GM12878 (cell line): ENCODE measurements around the gene METTL21C. TPM values are rescaled to one million over a fixed set of nuclear protein-coding genes. Genes with fewer than 3 reads are reported as not detected.

Experiments used
- ATAC-seq: fragments of 200-7000 bp; cut with Tn5 transposase; 3 replicates; pipeline ENCODE4 v1.9.1; 2020; ENCODE audit warnings: mild to moderate bottlenecking, moderate library complexity
- BruUV-seq: library from RNA; stranded (reverse); fragments of 400-500 nt; replicated peaks from 2 replicates; lab custom pipeline; 2021; lab: Mats Ljungman, UMichigan
- CTCF ChIA-PET: fragments of 300-600 bp; sonication (Branson Sonifier 250); formaldehyde crosslinking; extraction: SDS; loops from one replicate; lab custom pipeline; 2021; ENCODE audit warnings: inconsistent platforms; lab: Yijun Ruan, JAX
- POLR2A ChIA-PET: fragments of 350-600 bp; formaldehyde crosslinking; extraction: SDS; loops from one replicate; lab custom pipeline; 2021; ENCODE audit warnings: inconsistent platforms; lab: Charles Lee
- RAD21 ChIA-PET: fragments of 300-600 bp; sonication (Branson Sonifier 250); formaldehyde crosslinking; loops from one replicate; lab custom pipeline; 2023; ENCODE audit warnings: antibody characterized with exemption; ENCODE audit not compliant: unreplicated experiment; lab: Charles Lee
- SMC1A ChIA-PET: fragments of 300-600 bp; sonication (Branson Sonifier 250); formaldehyde crosslinking; loops from one replicate; lab custom pipeline; 2023; ENCODE audit not compliant: unreplicated experiment, uncharacterized antibody; lab: Charles Lee
- DNase-seq: peaks from one replicate; pipeline ENCODE4 v3.0.0-alpha.2; 2011; ENCODE audit warnings: low read depth, low spot score
- FAIRE-seq: peaks from 3 replicates; lab custom pipeline; 2011; peaks lifted over from hg19 to GRCh38; lab: Jason Lieb, UNC
- H2AFZ ChIP-seq: 2 replicates; pipeline ENCODE4 v1.6.0; 2011; ENCODE audit warnings: low read depth, low read length, control low read depth; ENCODE audit not compliant: control insufficient read depth
- H3K27ac ChIP-seq: 2 replicates; pipeline ENCODE4 v1.5.1; 2011; ENCODE audit warnings: control low read depth; ENCODE audit not compliant: control insufficient read depth, insufficient read depth
- H3K27me3 ChIP-seq, 2 experiments: replicated peaks in 1 of 2; 2 replicates each; pipeline versions ENCODE4 v1.6.0 to v1.6.1; 2011; ENCODE audit warnings: low read length in 1 of 2; ENCODE audit not compliant: control insufficient read depth in 2 of 2, insufficient read depth in 2 of 2
- H3K36me3 ChIP-seq, 2 experiments: 2 replicates each; pipeline ENCODE4 v1.5.1; 2011; ENCODE audit warnings: low read length in 1 of 2; ENCODE audit not compliant: control insufficient read depth in 2 of 2, insufficient read depth in 2 of 2
- H3K4me1 ChIP-seq: 2 replicates; pipeline ENCODE4 v1.6.1; 2011; ENCODE audit warnings: mild to moderate bottlenecking, low read length, moderate library complexity, mixed read lengths; ENCODE audit not compliant: control insufficient read depth, insufficient read depth
- H3K4me2 ChIP-seq: 2 replicates; pipeline ENCODE4 v1.6.0; 2011; ENCODE audit warnings: control low read depth; ENCODE audit not compliant: control insufficient read depth, insufficient read depth
- H3K4me3 ChIP-seq: fragments of 200-600 bp; sonication (generic); 2 replicates; pipeline ENCODE4 v1.5.1; 2016
- H3K79me2 ChIP-seq: 2 replicates; pipeline ENCODE4 v1.6.0; 2011; ENCODE audit warnings: low read length; ENCODE audit not compliant: control insufficient read depth, insufficient read depth
- H3K9ac ChIP-seq: 2 replicates; pipeline ENCODE4 v1.8.0; 2011; ENCODE audit warnings: low read length, control low read depth, mixed read lengths; ENCODE audit not compliant: control insufficient read depth, insufficient read depth
- H3K9me3 ChIP-seq: replicated peaks from 3 replicates; pipeline ENCODE4 v1.5.1; 2011; ENCODE audit warnings: mild to moderate bottlenecking, low read length; ENCODE audit not compliant: control insufficient read depth, insufficient read depth
- H4K20me1 ChIP-seq: 2 replicates; pipeline ENCODE4 v1.6.0; 2011; ENCODE audit not compliant: control insufficient read depth, insufficient read depth
- KAT2A ChIP-seq: conservative IDR thresholded peaks from 2 replicates; pipeline ENCODE4 v1.6.1; 2011; ENCODE audit warnings: low read depth, low read length; ENCODE audit not compliant: control insufficient read depth
- MLLT1 ChIP-seq: fragments of 450-650 bp; IDR thresholded peaks from 2 replicates; pipeline ENCODE4 v1.6.1; 2016; ENCODE audit warnings: mild to moderate bottlenecking
- PRDM15 ChIP-seq: fragments of 450-650 bp; formaldehyde crosslinking; IDR thresholded peaks from 2 replicates; pipeline ENCODE4 v1.4.0; 2020; ENCODE audit warnings: mild to moderate bottlenecking, moderate library complexity
- RAD51 ChIP-seq: fragments of 450-650 bp; IDR thresholded peaks from 2 replicates; pipeline ENCODE4 v1.6.1; 2016; ENCODE audit warnings: moderate library complexity, mild to moderate bottlenecking, inconsistent platforms
- SIX5 ChIP-seq: IDR thresholded peaks from 2 replicates; pipeline ENCODE4 v1.6.1; 2011; ENCODE audit warnings: mild to moderate bottlenecking, low read depth, low read length, moderate library complexity; ENCODE audit not compliant: severe bottlenecking
- SMARCA5 ChIP-seq: fragments of 450-650 bp; IDR thresholded peaks from 2 replicates; pipeline ENCODE4 v1.6.1; 2017; ENCODE audit warnings: mild to moderate bottlenecking
- SRF ChIP-seq, 2 experiments: IDR thresholded peaks; 2 replicates each; pipeline ENCODE4 v1.6.1; 2011; ENCODE audit warnings: low read depth in 2 of 2, low read length in 2 of 2, mild to moderate bottlenecking in 1 of 2, moderate library complexity in 1 of 2
- ZNF207 ChIP-seq: fragments of 450-650 bp; IDR thresholded peaks from 2 replicates; pipeline ENCODE4 v1.6.1; 2014; ENCODE audit warnings: antibody characterized with exemption, mild to moderate bottlenecking, borderline replicate concordance
- ZNF24 ChIP-seq: fragments of 450-650 bp; IDR thresholded peaks from 2 replicates; pipeline ENCODE4 v1.6.1; 2017; ENCODE audit warnings: antibody characterized with exemption, mild to moderate bottlenecking
- WGBS: methylation state at CpG from one replicate; pipeline ENCODE4 v1.1.6; 2016; ENCODE audit warnings: low lambda C conversion rate; ENCODE audit not compliant: insufficient replicate concordance, insufficient coverage; ENCODE audit errors: missing lambda C conversion rate; 5-methylcytosine and 5-hydroxymethylcytosine counted together
- in situ Hi-C: fragments of 300-500 bp; cut with MboI; formaldehyde crosslinking; loops from 9 replicates; pipeline ENCODE4 v1.14.3; 2018; ENCODE audit warnings: mixed read lengths
- intact Hi-C: fragments of 100-400 bp; cut with micrococcal nuclease; formaldehyde crosslinking; loops from one replicate; pipeline ENCODE4 v1.14.2; 2022; ENCODE audit not compliant: unreplicated experiment
- polyA plus RNA-seq, 11 experiments: library from polyadenylated mRNA; depleted of rRNA in 4 of 11; unstranded in 6 of 11; stranded (reverse) in 5 of 11; fragments of >200 nt; fragmentation: Nextera tagmentation in 4 of 11; fragmentation: Illumina TruSeq in 1 of 11; extraction: Ambion mirVana in 4 of 11; extraction: Trizol in 1 of 11; gene quantifications; 1 replicate in 1 of 11; 2 replicates in 10 of 11; pipeline versions ENCODE4 v1.2.1 to v1.2.3, GENCODE V29; 2011 to 2016; ENCODE audit warnings: inconsistent platforms in 2 of 11, missing spikeins in 2 of 11, low read depth in 1 of 11
- total RNA-seq, 4 experiments: library from RNA; depleted of rRNA in 3 of 4; stranded (reverse); fragments of >200 nt in 3 of 4; fragmentation: Illumina TruSeq in 1 of 4; extraction: Trizol in 1 of 4; gene quantifications; 2 replicates each; pipeline versions ENCODE4 v1.2.1 to v1.2.3, GENCODE V29; 2013 to 2021

The METTL21C gene
- total and polyA plus RNA-seq, 10 of the 15 experiments (the other 5 are each of a cell fraction or from before 2014, with no cell fraction given), result 0.13 TPM; not detected in 9

DNA sequence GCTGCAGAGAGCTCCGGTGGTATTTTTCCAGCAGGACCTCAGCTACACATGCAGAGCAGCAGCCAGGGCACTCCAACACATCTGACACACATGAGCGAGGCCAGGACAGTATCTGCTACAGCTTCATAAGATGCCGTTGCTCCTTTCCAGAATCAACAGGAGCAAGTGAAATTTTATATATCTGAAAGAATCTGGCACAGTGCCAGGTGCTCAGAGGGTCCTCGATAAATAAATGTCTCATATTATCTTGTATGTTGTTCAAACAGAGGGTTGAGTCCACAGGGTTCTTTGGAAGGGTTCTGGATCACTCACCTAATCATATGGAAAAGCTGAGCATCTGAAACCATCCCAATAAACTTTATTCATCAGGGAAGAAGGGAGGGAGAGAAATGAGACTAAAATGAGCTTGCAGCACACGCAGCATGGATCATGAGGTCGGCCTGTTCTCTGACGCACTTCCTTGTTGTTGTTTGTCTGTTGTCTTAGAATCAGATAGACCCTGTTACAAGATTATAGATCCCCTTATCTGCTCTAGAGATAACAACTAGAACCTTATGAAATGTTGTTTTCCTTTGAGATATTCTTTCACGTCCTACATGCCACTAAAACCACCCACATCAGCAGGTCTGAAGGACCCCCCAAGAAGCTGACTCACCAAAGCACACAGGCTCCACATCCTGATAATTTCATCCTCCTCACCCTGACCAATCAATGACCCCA is 3.2 kb upstream of the METTL21C start:
- ChIA-PET POLR2A (no interaction called here), CTCF (no interaction called here), SMC1A (no interaction called here), RAD21 (no interaction called here)
- Histone ChIP-seq H2AFZ (no peak overlapping the region), H3K79me2 (no peaks in the 10 kb centered on the region), H3K27ac (no peak overlapping the region), H3K4me3 (no peak overlapping the region), H4K20me1 (no peaks in the 10 kb centered on the region), H3K27me3 (peaks cover 0 to 4% of the 10 kb centered on the region in 2 experiments; a peak in 2 of 4 replicates), H3K4me1 (no peaks in the 10 kb centered on the region), H3K36me3 (no peaks in the 10 kb centered on the region)
- intact Hi-C loops, result no loop called here
- in situ Hi-C loops, result no loop called here
- no TSS peak for BruUV-seq
- ATAC-seq (no peak), FAIRE-seq (no peak)
- TF ChIP-seq SRF (IDR thresholded peaks at IDR 0.05; ENCODE audit: low read depth in 2 of 2, low read length in 2 of 2), result no peak
- TF ChIP-seq ZNF24, result no peak
- TF ChIP-seq ZNF207, result no peak
- TF ChIP-seq KAT2A, result no peak
- no peak for TF ChIP-seq MLLT1
- no peak for TF ChIP-seq PRDM15 (CRISPR knock-in tag)
- TF ChIP-seq SIX5, result no peak
- no peak for TF ChIP-seq SMARCA5
- TF ChIP-seq RAD51, result no peak
- TF ChIP-seq, all 136 proteins: peak for 0
- Histone ChIP-seq H3K4me2 (no peak overlapping the region), H3K9ac (no peak overlapping the region), H3K9me3 (no peaks in the 10 kb centered on the region)
- no peak for DNase-seq
- 30% methylated on average over 8 of the region's 8 CpGs for WGBS
